Neural progenitor cell (in vitro differentiated cells): ENCODE data around the gene MLH1.

Source experiments
- EZH2phosphoT487 ChIP-seq: fragments of 200-600 bp; sonication (generic); IDR thresholded peaks from 2 replicates; pipeline ENCODE4 v1.6.1; 2017; ENCODE audit warnings: antibody characterized with exemption
- TF ChIP-seq, protein P1 (sequence below): fragments of 200-600 bp; sonication (generic); IDR thresholded peaks from 2 replicates; pipeline ENCODE4 v1.5.1; 2017; ENCODE audit warnings: antibody characterized with exemption, mild to moderate bottlenecking

DNA sequence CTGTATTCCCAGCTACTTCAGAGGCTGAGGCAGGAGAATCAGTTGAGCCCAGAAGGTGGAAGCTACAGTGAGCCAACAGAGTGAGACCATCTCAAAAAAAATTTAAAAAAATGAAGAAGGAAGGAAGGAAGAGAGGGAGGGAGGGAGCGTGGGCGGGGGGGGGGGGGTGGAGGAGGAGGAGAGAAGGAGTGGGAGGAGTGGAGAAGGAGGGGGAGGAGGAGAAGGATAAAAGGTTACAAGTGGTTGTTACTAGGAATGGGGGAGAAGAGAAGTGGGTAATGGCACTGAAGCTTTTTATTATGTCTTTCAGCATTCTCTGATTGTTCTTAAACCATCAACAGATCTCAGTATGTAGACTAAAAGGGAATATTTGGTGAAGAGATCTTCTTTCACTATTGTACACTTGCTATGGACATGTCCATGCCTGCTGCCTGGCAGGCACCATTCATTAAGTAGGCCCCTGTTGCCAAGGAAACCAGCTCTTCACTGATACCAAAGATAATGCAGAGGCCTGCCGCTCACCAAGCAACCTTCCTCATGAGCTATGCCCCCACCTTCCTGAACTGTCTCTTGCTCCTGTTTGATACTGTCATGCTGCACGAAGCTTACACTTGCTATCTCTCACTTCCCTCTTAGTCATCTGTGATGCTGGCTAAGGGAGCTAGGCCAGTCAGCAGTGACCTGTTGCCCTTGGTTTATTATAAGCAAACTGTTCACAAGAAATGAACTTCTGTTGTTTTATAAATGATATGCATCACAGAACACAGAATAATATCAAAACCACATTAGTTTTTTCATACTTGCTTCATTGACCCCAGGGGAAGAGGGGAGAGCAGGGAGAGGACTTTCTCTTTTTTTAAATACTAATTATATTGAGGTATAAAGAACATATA, 23.5 kb upstream of the MLH1 start:
- TF ChIP-seq, protein P1, sequence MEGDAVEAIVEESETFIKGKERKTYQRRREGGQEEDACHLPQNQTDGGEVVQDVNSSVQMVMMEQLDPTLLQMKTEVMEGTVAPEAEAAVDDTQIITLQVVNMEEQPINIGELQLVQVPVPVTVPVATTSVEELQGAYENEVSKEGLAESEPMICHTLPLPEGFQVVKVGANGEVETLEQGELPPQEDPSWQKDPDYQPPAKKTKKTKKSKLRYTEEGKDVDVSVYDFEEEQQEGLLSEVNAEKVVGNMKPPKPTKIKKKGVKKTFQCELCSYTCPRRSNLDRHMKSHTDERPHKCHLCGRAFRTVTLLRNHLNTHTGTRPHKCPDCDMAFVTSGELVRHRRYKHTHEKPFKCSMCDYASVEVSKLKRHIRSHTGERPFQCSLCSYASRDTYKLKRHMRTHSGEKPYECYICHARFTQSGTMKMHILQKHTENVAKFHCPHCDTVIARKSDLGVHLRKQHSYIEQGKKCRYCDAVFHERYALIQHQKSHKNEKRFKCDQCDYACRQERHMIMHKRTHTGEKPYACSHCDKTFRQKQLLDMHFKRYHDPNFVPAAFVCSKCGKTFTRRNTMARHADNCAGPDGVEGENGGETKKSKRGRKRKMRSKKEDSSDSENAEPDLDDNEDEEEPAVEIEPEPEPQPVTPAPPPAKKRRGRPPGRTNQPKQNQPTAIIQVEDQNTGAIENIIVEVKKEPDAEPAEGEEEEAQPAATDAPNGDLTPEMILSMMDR: no peak
- TF ChIP-seq EZH2phosphoT487: no peak
